Right atrium auricular region (tissue), 2 donors: ENCODE data around the gene IRF3. TPM values are rescaled to one million over a fixed set of nuclear protein-coding genes. Genes with fewer than 3 reads are reported as not detected.

Experiments
- DNase-seq: peaks from one replicate; pipeline ENCODE4 v3.0.0-alpha.2; 2019; ENCODE audit warnings: low spot score
- H3K27ac ChIP-seq, 2 donors: fragments of 200-600 bp; sonication (generic); 1 replicate in 1 of 2; 2 replicates in 1 of 2; pipeline ENCODE4 v1.5.1; 2016 to 2019
- H3K27me3 ChIP-seq, 2 donors: fragments of 200-600 bp; sonication (generic); one replicate each; pipeline versions ENCODE4 v1.5.1 to v1.6.0; 2017 to 2019
- H3K36me3 ChIP-seq: fragments of 200-600 bp; sonication (generic); one replicate; pipeline ENCODE4 v1.5.1; 2016
- H3K4me1 ChIP-seq, 2 donors: fragments of 200-600 bp; sonication (generic); one replicate each; pipeline versions ENCODE4 v1.5.1 to v1.6.0; 2017 to 2019
- H3K4me3 ChIP-seq, 2 donors: fragments of 200-600 bp; sonication (generic); 1 replicate in 1 of 2; 2 replicates in 1 of 2; pipeline ENCODE4 v1.5.1; 2017 to 2019; ENCODE audit warnings: mild to moderate bottlenecking in 1 of 2, moderate library complexity in 1 of 2
- H3K9me3 ChIP-seq, 2 donors: fragments of 200-600 bp; sonication (generic); one replicate each; pipeline ENCODE4 v1.5.1; 2019
- total RNA-seq, 2 donors: library from RNA; depleted of rRNA; stranded (reverse); fragments of >200 nt; gene quantifications; one replicate each; pipeline ENCODE4 v1.1.0, GENCODE V29; 2016
- TF ChIP-seq, protein P1 (sequence below), 2 donors: fragments of 200-600 bp; sonication (generic); IDR thresholded peaks; one replicate each; pipeline ENCODE4 v1.5.1; 2019; ENCODE audit warnings: antibody characterized with exemption in 2 of 2

The IRF3 gene
- total RNA-seq, 2 donors from 2014 or later: 33.2 to 34.0 TPM

DNA sequence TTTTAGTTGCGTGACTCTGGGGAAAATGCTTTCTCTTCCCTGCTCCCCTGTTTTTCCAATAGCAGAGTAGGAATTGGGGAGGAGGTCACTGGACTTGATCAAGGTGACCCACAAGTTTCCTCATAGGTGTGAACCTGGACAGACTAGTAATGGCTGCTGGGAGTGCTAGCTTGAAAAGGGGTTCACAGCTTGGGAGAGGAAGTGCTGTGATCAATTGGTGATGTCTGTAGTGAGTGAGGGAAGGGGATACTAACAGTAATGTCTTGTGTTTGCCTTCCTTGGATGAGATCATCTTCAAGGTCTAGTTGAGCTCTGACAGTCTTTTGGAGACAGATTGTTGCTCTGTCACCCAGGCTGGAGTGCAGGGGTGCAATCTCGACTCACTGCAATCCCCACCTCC lies 1.8 kb upstream of the IRF3 start:
- H3K27ac ChIP-seq: no peak overlapping the region
- TF ChIP-seq, protein P1, sequence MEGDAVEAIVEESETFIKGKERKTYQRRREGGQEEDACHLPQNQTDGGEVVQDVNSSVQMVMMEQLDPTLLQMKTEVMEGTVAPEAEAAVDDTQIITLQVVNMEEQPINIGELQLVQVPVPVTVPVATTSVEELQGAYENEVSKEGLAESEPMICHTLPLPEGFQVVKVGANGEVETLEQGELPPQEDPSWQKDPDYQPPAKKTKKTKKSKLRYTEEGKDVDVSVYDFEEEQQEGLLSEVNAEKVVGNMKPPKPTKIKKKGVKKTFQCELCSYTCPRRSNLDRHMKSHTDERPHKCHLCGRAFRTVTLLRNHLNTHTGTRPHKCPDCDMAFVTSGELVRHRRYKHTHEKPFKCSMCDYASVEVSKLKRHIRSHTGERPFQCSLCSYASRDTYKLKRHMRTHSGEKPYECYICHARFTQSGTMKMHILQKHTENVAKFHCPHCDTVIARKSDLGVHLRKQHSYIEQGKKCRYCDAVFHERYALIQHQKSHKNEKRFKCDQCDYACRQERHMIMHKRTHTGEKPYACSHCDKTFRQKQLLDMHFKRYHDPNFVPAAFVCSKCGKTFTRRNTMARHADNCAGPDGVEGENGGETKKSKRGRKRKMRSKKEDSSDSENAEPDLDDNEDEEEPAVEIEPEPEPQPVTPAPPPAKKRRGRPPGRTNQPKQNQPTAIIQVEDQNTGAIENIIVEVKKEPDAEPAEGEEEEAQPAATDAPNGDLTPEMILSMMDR (IDR thresholded peaks at IDR 0.05): no peak
- no peak for DNase-seq

DNA sequence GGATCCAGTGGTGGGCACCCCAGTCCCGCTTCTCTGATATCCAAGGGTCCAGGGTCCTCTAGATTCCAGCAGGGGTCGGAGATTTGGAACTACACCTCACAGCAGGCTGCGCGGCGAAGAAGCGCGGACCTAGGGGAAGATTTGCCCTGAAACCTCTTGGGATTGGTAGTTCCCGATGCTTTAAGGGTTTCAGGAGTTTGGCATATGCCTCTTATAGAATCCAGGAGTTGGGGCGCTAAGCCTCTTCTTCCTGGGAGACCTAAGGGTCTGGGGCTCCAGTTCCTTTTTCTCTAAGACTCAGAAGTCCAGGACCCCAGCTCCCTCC lies 425 bp upstream of the IRF3 start:
- DNase-seq: no peak
- Histone ChIP-seq H3K4me1 (peaks cover 0 to 30% of the 10 kb centered on the region in 2 donors), H3K9me3 (no peaks in the 10 kb centered on the region), H3K4me3 (peak overlapping the region; percentile 58 to 82), H3K27ac (peak overlapping the region; percentile 83 to 84), H3K36me3 (peaks cover 22% of the 10 kb centered on the region), H3K27me3 (no peaks in the 10 kb centered on the region)
- TF ChIP-seq, protein P1 (IDR thresholded peaks at IDR 0.05): no peak

More for the DNA sequence above, 1.8 kb upstream of the IRF3 start:
- H3K36me3 ChIP-seq: peaks cover 9% of the 10 kb centered on the region
- no peak overlapping the region for H3K4me3 ChIP-seq
- H3K4me1 ChIP-seq: peaks cover 0 to 36% of the 10 kb centered on the region in 2 donors
- H3K9me3 ChIP-seq: no peaks in the 10 kb centered on the region
- H3K27me3 ChIP-seq: no peaks in the 10 kb centered on the region

DNA sequence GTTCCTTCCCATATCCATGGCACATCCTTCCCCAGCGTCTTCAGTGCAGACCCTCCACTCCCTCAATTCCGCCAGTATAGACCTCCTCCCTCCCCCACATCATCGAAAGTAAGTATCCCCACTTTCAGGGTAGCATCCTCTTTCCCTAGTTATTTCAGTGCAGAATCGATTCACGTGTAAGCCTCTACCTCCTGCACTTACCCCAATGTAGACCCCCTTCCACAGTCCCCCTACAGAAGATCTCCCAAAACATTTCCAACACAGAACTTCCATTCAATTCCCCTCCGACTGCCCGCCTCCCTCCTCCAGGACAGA lies 664 bp downstream of the IRF3 start:
- TF ChIP-seq, protein P1 (IDR thresholded peaks at IDR 0.05): no peak

DNA sequence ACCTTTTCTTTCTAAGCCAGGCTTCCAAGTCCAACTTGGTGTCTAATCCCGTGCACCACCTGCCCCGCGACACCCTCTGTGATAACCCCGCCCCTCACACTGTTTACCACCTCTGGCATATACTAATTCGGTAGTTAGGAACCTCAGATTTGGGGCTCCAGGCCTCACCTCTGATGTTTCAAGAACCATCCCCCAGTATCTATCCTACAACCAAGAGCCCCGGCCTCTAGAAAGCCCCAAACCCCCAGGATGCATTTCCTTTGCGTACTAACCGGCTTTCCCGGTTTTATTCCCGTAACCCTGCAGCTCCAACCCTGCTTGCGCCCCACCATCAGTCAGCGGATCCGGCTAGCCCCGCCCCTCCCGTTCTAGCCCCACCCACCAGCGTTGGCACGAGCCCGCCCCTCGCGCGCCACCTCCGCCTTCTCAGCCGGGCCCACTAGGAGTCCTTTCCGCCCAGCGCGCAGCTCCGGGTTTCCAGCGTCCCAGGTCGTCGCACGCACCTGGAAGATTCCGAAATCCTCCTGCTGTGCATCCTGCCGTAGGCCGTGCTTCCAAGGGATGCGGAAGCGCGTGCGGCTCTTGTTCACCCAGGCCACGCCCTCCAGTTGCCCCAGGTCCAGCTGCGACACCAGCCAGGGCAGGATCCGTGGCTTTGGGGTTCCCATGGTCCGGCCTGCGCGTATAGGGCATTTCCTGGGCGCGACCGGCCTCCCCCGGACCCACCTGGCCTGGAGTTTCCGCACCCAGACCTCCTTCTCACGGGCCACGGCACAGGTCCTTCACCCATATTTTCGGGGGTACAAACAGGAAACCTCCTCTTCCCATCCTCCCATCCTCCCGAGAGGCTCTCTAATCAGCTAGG lies 1.3 kb downstream of the IRF3 start:
- peaks cover 0 to 30% of the 10 kb centered on the region in 2 donors for H3K4me1 ChIP-seq
- peak overlapping the region; percentile 58 to 82 for H3K4me3 ChIP-seq
- H3K27me3 ChIP-seq: no peaks in the 10 kb centered on the region
- H3K9me3 ChIP-seq: no peaks in the 10 kb centered on the region
- peak; percentile 90 for DNase-seq
- H3K36me3 ChIP-seq: peaks cover 33% of the 10 kb centered on the region
- TF ChIP-seq, protein P1 (IDR thresholded peaks at IDR 0.05): peak in 1 of 2 donors; percentile 41
- H3K27ac ChIP-seq: peak overlapping the region; percentile 83 to 84

More for the DNA sequence above, 664 bp downstream of the IRF3 start:
- Histone ChIP-seq H3K9me3 (no peaks in the 10 kb centered on the region), H3K36me3 (peaks cover 27% of the 10 kb centered on the region), H3K27ac (peak overlapping the region; percentile 83 to 84), H3K4me3 (peak overlapping the region; percentile 58 to 82), H3K4me1 (peaks cover 0 to 30% of the 10 kb centered on the region in 2 donors), H3K27me3 (no peaks in the 10 kb centered on the region)
- DNase-seq: no peak

- no peak for DNase-seq
- Histone ChIP-seq H3K36me3 (peaks cover 45% of the 10 kb centered on the region), H3K4me3 (no peak overlapping the region)
Measured at GRCh38 chr19:49663224-49663623, 2.4 kb downstream of the IRF3 start.

More at GRCh38 chr19:49663224-49663623, 2.4 kb downstream of the IRF3 start:
- no peaks in the 10 kb centered on the region for H3K9me3 ChIP-seq
- H3K4me1 ChIP-seq: peaks cover 0 to 30% of the 10 kb centered on the region in 2 donors
- TF ChIP-seq, protein P1 (IDR thresholded peaks at IDR 0.05): no peak
- H3K27ac ChIP-seq: no peak overlapping the region
- no peaks in the 10 kb centered on the region for H3K27me3 ChIP-seq
